PC-3 (cell line): Measurements from ENCODE around the gene SLC17A7.

ENCODE experiments used
- CTCF ChIP-seq: fragments of 300-600 bp; sonication (generic); conservative IDR thresholded peaks from 2 replicates; pipeline ENCODE4 v1.5.1; 2017; ENCODE audit warnings: antibody characterized with exemption, low read depth, mild to moderate bottlenecking, low read length
- EZH2phosphoT487 ChIP-seq: fragments of 300-600 bp; sonication (generic); IDR thresholded peaks from 2 replicates; pipeline ENCODE4 v1.6.1; 2018; ENCODE audit warnings: mild to moderate bottlenecking, antibody characterized with exemption, low read length, borderline replicate concordance

- TF ChIP-seq CTCF (no peak), EZH2phosphoT487 (no peak)
These were observed 25.5 kb downstream of the SLC17A7 start for GRCh38 chr19:49415810-49416200.
